Common myeloid progenitor, CD34-positive (primary cell): ENCODE measurements around the gene EPHB4.
A peak's percentile ranks its signal among the peaks of the same experiment; 100 is the strongest.

ENCODE experiments used
- CTCF ChIA-PET: fragments of 350-600 bp; sonication (Branson Sonifier 250); formaldehyde crosslinking; loops from one replicate; lab custom pipeline; 2021; ENCODE audit warnings: antibody characterized with exemption; lab: Charles Lee
- POLR2A ChIA-PET: fragments of 350-600 bp; sonication (Branson Sonifier 250); formaldehyde crosslinking; loops from one replicate; lab custom pipeline; 2021; ENCODE audit warnings: antibody characterized with exemption; lab: Charles Lee
- DNase-seq, 3 donors: peaks; one replicate each; pipeline versions ENCODE4 v3.0.0 to v3.0.0-alpha.2; 2013
- H3K27ac ChIP-seq, 2 experiments: 1 replicate in 1 of 2; 2 replicates in 1 of 2; pipeline ENCODE4 v1.7.0; 2013; ENCODE audit warnings: inconsistent platforms in 2 of 2, low read length in 2 of 2, mild to moderate bottlenecking in 2 of 2, low read depth in 1 of 2, moderate library complexity in 1 of 2; ENCODE audit not compliant: severe bottlenecking in 2 of 2, insufficient read depth in 1 of 2, poor library complexity in 1 of 2
- H3K27me3 ChIP-seq, 5 experiments: replicated peaks in 2 of 5; 1 replicate in 3 of 5; 2 replicates in 2 of 5; pipeline versions ENCODE4 v1.6.1 to v1.7.0; 2013; ENCODE audit warnings: low read length in 4 of 5, mild to moderate bottlenecking in 2 of 5, moderate library complexity in 2 of 5, inconsistent platforms in 1 of 5; ENCODE audit not compliant: insufficient read depth in 5 of 5, control insufficient read depth in 4 of 5
- H3K36me3 ChIP-seq, 4 experiments: 1 replicate in 2 of 4; 2 replicates in 2 of 4; pipeline versions ENCODE4 v1.6.1 to v1.7.0; 2013; ENCODE audit warnings: low read length in 3 of 4, control low read depth in 1 of 4, mild to moderate bottlenecking in 1 of 4; ENCODE audit not compliant: control insufficient read depth in 4 of 4, insufficient read depth in 4 of 4
- H3K4me1 ChIP-seq, 4 experiments: 1 replicate in 3 of 4; 2 replicates in 1 of 4; pipeline versions ENCODE4 v1.6.1 to v1.7.1; 2013; ENCODE audit warnings: low read length in 3 of 4, mild to moderate bottlenecking in 3 of 4, control low read depth in 1 of 4, inconsistent platforms in 1 of 4, moderate library complexity in 1 of 4; ENCODE audit not compliant: control insufficient read depth in 4 of 4, insufficient read depth in 4 of 4; ENCODE audit errors: control extremely low read depth in 1 of 4
- H3K4me3 ChIP-seq, 7 experiments: 1 replicate in 4 of 7; 2 replicates in 3 of 7; pipeline versions ENCODE4 v1.5.1 to v1.7.0; 2013; ENCODE audit warnings: mild to moderate bottlenecking in 7 of 7, low read length in 6 of 7, moderate library complexity in 6 of 7, inconsistent platforms in 2 of 7, low read depth in 2 of 7, control low read depth in 1 of 7; ENCODE audit not compliant: insufficient read depth in 4 of 7, control insufficient read depth in 1 of 7; ENCODE audit errors: extremely low read depth in 1 of 7
- H3K9me3 ChIP-seq, 5 experiments: 1 replicate in 4 of 5; 2 replicates in 1 of 5; pipeline versions ENCODE4 v1.6.1 to v1.7.1; 2013; ENCODE audit warnings: low read length in 4 of 5, mild to moderate bottlenecking in 2 of 5, inconsistent platforms in 1 of 5, low read depth in 1 of 5, moderate library complexity in 1 of 5; ENCODE audit not compliant: control insufficient read depth in 4 of 5, insufficient read depth in 2 of 5; ENCODE audit errors: control extremely low read depth in 1 of 5
- WGBS: methylation state at CpG from one replicate; pipeline ENCODE4 v1.1.5; 2013; ENCODE audit not compliant: insufficient coverage; 5-methylcytosine and 5-hydroxymethylcytosine counted together

EPHB4 gene

GRCh38 chr7:100793806-100794660, 33.3 kb downstream of the EPHB4 start:
- ChIA-PET POLR2A (no interaction called here), CTCF (interaction anchor here (0.7 to 14.6 kb wide), 2 partner anchors 23 to 56 kb away, joined by 5 to 124 read pairs; partner anchors contain the start of gene SLC12A9)
- Histone ChIP-seq H3K36me3 (no peaks in the 10 kb centered on the region), H3K27me3 (no peaks in the 10 kb centered on the region), H3K4me3 (no peak overlapping the region), H3K27ac (no peak overlapping the region), H3K4me1 (peaks cover 0 to 8% (median 6%) of the 10 kb centered on the region in 4 experiments), H3K9me3 (no peaks in the 10 kb centered on the region)
- no peak for DNase-seq
- WGBS = 93% methylated on average over 15 of the region's 18 CpGs

- H3K36me3 ChIP-seq = no peaks in the 10 kb centered on the region
- no peak for DNase-seq
- ChIA-PET POLR2A (no interaction called here), CTCF (no interaction called here)
- no peak overlapping the region for H3K27ac ChIP-seq
- no peaks in the 10 kb centered on the region for H3K9me3 ChIP-seq
- WGBS = 93% methylated on average over 26 of the region's 26 CpGs
- H3K4me1 ChIP-seq = no peaks in the 10 kb centered on the region
- H3K4me3 ChIP-seq = no peak overlapping the region
- H3K27me3 ChIP-seq = no peaks in the 10 kb centered on the region
These were observed 35.2 kb downstream of the EPHB4 start for GRCh38 chr7:100791881-100792666.

GRCh38 chr7:100789055-100789454, 38.3 kb downstream of the EPHB4 start:
- H3K4me3 ChIP-seq = no peak overlapping the region
- H3K27ac ChIP-seq = no peak overlapping the region
- no peaks in the 10 kb centered on the region for H3K27me3 ChIP-seq
- H3K36me3 ChIP-seq = no peaks in the 10 kb centered on the region
- peaks cover 0 to 6% (median 2%) of the 10 kb centered on the region in 5 experiments for H3K9me3 ChIP-seq
- POLR2A ChIA-PET = no interaction called here
- CTCF ChIA-PET = interaction anchor here (0.9 to 2.0 kb wide), 2 partner anchors 11 to 60 kb away, joined by 4 read pairs; no protein-coding TSS in a partner anchor
- peaks cover 0 to 4% (median 0%) of the 10 kb centered on the region in 4 experiments for H3K4me1 ChIP-seq
- 84% methylated on average over 9 of the region's 9 CpGs for WGBS
- DNase-seq = no peak

GRCh38 chr7:100786323-100786722, 41.0 kb downstream of the EPHB4 start:
- WGBS = 86% methylated on average over 1 of the region's 1 CpG
- ChIA-PET CTCF (interaction anchor here (1.5 to 1.6 kb wide), 2 partner anchors 13 to 16 kb away, joined by 3 to 4 read pairs; no protein-coding TSS in a partner anchor), POLR2A (interaction anchor here (0.7 kb wide), 1 partner anchor 19 kb away, joined by 3 read pairs; no protein-coding TSS in a partner anchor)
- no peaks in the 10 kb centered on the region for H3K36me3 ChIP-seq
- peak overlapping the region in 1 of 2 experiments; percentile 7 for H3K27ac ChIP-seq
- no peaks in the 10 kb centered on the region for H3K27me3 ChIP-seq
- peak in 1 of 3 donors; percentile 2 for DNase-seq
- H3K4me3 ChIP-seq = peak overlapping the region in 1 of 7 experiments; percentile 11
- peaks cover 0 to 6% (median 2%) of the 10 kb centered on the region in 5 experiments for H3K9me3 ChIP-seq
- H3K4me1 ChIP-seq = peaks cover 0 to 4% (median 0%) of the 10 kb centered on the region in 4 experiments

GRCh38 chr7:100785878-100786277, 41.4 kb downstream of the EPHB4 start:
- Histone ChIP-seq H3K4me3 (peak overlapping the region in 2 of 7 experiments; percentile 11 to 19), H3K27me3 (no peaks in the 10 kb centered on the region), H3K36me3 (no peaks in the 10 kb centered on the region), H3K27ac (peak overlapping the region in 1 of 2 experiments; percentile 7), H3K9me3 (peaks cover 0 to 6% (median 2%) of the 10 kb centered on the region in 5 experiments), H3K4me1 (peaks cover 0 to 4% (median 0%) of the 10 kb centered on the region in 4 experiments)
- ChIA-PET CTCF (interaction anchor here (1.5 to 1.6 kb wide), 2 partner anchors 13 to 16 kb away, joined by 3 to 4 read pairs; no protein-coding TSS in a partner anchor), POLR2A (interaction anchor here (0.7 kb wide), 1 partner anchor 18 kb away, joined by 3 read pairs; no protein-coding TSS in a partner anchor)
- WGBS = 21% methylated on average over 15 of the region's 17 CpGs
- DNase-seq = peak in 2 of 3 donors; percentile 69 to 84

GRCh38 chr7:100783804-100784203, 43.5 kb downstream of the EPHB4 start:
- no peaks in the 10 kb centered on the region for H3K36me3 ChIP-seq
- 93% methylated on average over 2 of the region's 2 CpGs for WGBS
- POLR2A ChIA-PET = no interaction called here
- H3K4me3 ChIP-seq = no peak overlapping the region
- H3K9me3 ChIP-seq = peaks cover 0 to 6% (median 2%) of the 10 kb centered on the region in 5 experiments
- peak in 1 of 3 donors; percentile 2 for DNase-seq
- CTCF ChIA-PET = interaction anchor here (1.0 kb wide), 1 partner anchor 14 kb away, joined by 3 read pairs; no protein-coding TSS in a partner anchor
- H3K4me1 ChIP-seq = peaks cover 0 to 4% (median 0%) of the 10 kb centered on the region in 4 experiments
- no peak overlapping the region for H3K27ac ChIP-seq
- peaks cover 0 to 2% (median 0%) of the 10 kb centered on the region in 5 experiments for H3K27me3 ChIP-seq
